A172 (cell line): ENCODE results near the gene TPK1. TPM values are rescaled to one million over a fixed set of nuclear protein-coding genes. Genes with fewer than 3 reads are reported as not detected.

ENCODE experiments used
- DNase-seq: peaks from one replicate; pipeline ENCODE4 v3.0.0-alpha.2; 2015; ENCODE audit warnings: low spot score
- total RNA-seq: library from RNA; depleted of rRNA; stranded (reverse); fragments of >200 nt; shearing (Covaris generic); gene quantifications from 2 replicates; pipeline ENCODE4 v1.2.3, GENCODE V29; 2014

Gene TPK1
- total RNA-seq, 1 experiment from 2014 or later, result 5.9 TPM

GRCh38 chr7:144408121-144408520 lies 427.7 kb downstream of the TPK1 start:
- no peak for DNase-seq

GRCh38 chr7:144407266-144407931 lies 428.5 kb downstream of the TPK1 start:
- DNase-seq, result no peak

- no peak for DNase-seq
Observed at GRCh38 chr7:144404946-144405345, 430.9 kb downstream of the TPK1 start.

- DNase-seq, result no peak
Observed at GRCh38 chr7:144403649-144404061, 432.2 kb downstream of the TPK1 start, which contains the start of gene NOBOX. Gene NOBOX (minus strand): TSS chr7:144403693.

- DNase-seq, result no peak
Observed at GRCh38 chr7:144403102-144403501, 432.8 kb downstream of the TPK1 start.
